ENCODE results near the gene HDAC11.
"Not testable (repeated sequence)": the region's sequence is repeated elsewhere in the genome, so short reads cannot be mapped to it uniquely, and the experiment has no call there.

Gene HDAC11

DNA sequence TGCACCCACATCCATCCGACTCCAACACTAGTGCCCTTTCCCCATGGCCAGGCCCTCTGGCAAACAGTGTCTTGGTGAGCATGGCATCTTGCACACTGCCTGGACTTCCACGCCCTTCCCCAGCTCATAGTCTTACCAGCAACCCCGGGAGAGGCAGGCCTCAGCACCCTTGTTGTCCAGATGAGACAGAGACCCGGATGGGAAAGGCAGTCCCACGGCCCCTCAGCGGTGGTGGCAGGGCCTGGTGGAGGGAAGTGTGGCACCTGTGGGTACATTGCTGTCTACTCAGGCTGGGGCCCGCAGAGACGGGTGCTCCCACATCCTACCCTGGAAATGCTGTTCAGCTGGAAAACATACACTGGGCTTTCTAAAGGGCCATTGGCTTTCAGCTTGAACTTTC lies 28.4 kb downstream of the HDAC11 start:
- no peak for DNase-seq

DNA sequence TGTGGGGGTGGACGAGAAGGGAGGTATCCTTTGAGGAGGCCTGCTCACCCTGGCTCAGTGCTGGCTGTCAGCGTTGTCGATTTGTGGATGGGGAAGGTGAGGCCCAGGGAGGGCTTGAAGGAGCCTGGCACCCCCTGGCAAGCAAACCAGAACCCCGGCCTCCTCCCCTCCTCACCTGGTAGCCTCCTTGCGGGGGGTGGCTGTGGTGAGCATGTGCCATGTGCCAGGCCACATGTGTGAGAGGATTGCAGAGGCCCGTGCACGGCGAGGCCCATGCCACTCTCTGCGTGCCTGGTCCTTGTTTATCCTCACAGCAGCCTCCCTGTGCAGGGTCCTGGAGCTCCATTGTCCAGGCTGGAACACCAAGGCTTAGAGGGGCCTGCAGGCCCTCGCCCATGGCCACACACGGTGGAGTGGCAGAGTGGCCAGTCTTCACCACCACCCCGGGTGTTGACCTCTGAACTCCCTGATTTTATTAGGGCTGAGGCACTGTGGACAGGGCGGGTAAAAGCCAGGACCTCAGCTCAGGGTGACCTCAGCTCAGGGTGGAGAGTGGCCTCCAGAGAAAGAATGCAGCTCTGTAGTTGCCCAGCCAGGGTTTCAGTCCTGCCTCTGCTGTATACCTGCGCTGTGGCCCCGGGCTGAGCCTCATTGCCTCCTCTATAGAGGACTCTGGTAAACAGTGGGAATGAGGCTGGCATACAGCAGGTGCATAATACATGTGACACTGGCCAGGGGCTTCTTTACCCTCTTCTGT lies 29.1 kb downstream of the HDAC11 start:
- no peak for DNase-seq

DNA sequence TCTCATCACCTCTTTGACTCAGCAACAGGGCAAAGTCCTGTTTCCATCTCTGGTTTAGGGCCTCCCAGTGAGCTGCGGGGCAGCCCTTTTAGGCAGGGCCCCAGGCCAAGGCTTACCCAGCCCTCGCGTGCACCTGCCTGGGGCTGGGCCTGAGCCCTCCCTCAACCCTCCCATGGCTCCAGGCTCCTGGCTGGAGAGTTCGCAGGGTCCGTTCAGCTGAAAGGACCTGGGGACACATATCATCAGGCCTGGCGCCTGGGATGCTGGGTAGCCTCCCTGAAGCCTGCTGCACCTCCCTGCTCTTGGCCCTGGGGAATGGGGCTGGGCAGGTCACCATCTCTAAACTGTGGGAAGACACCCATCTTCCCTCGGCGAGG lies 29.7 kb downstream of the HDAC11 start:
- no peak for DNase-seq

DNA sequence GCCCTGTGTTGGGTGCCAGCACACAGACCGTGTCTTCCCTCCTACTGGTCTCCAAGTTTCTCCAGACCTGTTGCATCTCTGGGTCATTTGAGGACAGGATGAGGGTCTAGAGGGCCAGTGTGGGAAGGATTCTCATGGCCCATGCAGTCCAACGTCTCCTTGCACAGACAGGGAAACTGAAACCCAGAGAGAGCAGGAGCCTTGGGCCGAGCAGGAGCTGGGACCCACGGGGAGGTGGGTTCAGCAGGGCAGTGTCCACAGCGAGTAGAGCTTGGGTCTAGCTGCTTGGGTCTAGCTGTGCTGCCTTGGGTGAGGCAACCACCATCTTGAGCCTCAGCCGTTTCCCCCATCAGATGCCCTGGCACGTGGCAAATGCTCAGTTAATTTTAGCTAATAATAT lies 32.3 kb downstream of the HDAC11 start:
- DNase-seq: no peak

DNA sequence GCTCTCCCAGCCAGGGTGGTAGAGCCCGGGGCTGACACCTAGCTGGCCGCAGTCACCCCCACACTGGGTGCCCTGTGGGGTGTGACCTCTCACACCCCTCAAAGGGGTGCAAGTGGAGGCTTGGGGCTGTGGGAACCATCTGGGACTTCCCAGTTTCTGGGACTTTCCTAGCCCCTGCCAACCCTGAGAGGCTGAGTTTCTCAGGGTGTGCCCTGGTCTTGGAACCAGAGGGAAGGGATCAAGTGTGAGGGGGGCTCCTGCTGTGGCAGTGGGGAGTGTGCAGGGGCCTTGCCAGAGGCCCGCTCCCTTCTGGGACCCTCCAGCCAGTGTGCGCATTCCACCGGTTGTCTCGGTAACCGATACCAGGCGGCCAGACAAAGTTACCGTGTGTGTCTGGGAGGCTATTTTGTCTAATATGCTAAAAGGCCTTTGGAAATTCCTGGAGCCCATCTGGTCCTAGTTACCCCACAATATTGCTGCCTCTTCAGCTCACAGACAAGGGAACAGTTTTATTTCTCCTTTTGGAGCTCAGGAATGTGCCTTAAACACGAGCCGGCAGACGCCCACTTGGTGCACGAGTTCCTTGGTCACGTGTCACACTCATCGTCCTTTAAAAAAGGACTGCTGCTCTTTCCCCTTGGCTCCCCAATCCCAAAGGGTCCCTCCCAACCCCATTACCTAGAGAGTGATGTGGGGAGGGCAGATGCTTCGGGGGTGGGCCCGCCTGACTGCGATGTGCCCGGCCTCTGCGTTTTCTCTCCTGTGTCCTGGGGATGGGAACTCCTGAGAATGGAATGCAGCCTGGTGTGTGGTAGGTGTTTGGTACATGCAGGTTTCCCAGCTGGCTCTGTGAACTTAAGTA lies 33.2 kb downstream of the HDAC11 start:
- no peak for DNase-seq

DNA sequence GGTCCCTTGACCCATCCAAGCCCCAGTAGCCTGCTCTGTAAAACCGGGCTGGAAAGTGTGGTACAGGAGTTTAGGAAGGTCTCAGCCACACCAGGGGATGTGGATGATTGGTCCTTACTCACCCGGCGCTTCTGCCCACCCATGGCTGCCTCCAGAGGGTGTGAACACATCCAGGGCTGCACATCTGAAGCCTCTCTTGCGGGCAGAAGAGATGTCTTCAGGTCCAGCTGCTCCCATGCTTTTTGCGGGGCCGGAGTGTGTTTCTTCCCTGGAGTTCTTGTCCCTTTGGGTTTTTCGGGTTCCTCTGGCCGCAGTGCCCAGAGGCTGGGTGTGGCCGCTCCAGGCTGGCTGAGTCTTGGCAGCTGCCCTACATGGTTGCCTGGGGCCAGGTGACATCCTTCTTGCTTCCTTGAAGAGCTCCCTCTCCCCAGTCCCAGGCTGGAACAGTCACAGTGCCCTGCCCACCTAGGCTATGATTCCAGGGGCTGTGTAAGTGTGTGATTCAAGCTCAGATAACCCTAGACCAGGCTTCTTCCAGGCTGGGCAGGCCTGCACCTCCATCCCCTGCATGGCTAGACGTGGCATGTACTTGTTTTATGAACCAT lies 33.9 kb downstream of the HDAC11 start:
- no peak for DNase-seq

DNA sequence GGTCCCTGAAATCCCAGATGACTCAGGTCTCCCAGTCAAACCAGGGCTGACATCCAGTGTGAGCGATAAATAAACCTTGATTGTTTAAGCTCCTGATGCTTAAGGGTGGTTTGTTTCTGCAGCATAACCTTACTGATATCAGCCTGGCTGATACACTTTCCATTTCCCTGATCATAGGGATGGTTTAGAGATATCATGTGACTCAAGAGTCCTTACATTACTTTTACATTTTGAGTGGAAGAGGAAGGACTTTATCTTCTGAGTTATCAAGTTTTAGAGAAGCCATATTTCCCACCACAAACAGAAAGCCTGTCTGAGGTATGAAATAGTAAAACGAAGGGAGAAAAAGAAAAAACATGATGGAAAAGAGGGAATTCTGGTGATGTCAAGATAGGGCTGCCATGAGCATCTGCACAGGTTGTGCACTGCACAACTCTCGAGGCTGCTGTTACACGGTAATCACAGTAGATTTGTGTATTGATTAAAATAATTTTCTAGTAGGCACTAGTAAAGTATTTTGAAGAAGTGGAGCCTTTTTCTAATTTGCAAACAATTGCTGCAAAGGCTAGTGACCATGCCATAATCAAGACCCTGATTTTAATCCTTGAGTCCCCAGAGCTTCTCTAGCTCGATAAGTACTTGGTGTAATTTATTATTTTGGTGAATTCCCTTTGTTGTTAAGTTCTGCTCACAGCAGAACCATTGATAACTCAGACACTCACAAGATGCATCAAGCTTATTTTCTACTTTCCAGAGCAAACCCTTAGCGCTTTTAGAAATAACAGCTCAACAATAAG lies 34.7 kb downstream of the HDAC11 start:
- DNase-seq: no peak

DNA sequence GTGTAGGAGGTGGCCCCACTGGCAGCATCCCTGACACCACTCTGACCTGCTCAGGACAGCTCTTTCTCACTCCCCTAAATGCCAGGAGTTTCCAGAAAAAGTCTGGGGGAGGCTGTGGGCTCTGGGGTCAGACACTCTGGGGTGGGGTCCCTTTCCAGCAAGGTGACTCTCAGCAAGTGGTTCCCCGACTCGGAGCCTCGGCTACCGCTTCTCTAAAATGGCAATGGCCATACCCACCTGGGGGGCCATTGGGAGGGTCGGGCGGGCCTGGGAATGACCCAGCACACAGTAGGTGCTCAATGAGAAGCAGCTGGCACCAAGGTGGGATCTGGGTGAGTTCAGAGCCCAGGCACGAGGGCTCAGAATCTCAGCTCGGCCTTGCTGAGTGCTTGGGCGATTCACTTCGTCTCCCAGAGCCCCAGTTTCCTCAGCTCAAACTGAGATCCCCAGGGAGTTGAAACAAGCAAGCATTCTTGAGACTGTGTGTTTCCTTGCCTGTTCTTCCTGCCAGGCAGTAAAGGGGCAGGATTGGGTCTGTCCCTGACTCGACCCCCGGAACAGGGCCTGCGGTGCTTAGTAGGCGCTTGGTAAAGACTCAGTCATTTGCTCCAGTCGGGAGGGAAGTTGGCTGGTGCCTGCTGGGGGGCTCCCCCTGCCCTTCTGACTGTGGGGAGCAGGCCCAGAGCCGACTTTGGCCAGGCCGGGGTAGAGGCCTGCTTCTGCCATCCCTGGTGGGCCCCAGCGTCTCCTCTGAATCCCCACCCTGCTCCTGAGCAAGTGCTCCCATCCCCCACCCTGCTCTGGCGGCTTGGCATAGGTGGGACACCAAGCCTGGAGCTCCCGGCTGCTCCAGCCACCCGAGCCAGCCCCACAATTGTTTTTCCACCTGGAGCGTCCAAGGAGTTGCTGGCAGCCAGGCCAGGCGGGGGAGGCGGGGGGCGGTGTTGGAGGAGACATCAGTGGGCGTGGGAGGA lies 36.0 kb downstream of the HDAC11 start:
- DNase-seq: no peak

DNA sequence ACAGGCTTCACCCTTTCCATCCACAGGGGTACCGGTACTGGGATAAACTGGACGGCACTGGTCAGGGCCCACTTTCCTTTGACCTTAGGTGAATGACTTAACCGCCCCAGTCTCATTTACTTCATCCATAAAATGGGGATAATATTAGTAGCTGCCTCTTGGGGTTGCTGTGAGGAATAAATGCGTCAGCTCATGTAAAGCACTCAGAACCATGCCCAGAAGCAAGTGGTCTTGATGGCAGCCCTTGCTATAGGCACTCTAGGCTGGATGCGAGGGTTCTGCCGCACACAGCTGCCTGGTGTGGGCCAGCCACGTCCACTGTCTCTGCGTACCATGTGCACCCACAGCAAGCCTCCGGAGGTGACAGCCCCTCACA lies 36.6 kb downstream of the HDAC11 start:
- DNase-seq: no peak

DNA sequence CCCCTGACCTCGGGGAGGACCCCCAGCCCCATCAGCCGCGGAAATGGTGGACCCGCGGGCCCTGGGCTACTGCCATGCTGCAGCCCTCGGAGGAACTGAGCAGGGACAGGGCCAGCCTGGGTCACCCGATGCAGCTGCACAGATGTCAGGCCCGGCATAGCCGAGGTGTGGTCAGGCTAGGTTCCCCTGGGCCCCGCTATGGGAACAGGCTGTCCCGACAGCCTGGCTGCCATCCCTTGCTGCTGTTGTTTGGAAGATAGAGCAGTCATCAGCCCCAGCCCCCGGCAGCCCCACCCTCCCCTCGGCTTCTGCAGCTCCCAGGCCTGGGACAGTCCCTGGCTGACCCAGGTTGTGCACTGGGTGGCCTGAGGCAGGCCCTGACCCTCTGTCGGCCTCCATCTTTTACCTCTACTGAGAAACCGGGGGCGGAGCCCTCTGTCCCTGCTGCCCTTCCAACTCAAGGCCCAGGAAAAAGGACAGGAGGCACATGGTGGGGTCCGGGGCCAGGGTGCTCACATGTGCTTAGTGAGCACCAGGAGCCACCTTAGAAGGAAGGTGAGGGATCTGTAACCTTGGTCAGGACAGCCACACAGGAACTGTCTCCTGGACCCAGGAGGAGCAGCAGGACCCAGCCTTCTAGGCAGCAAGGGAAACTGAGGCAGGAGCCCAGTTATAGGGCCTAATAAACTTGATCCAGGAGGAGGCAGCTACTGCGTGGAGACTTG lies 37.3 kb downstream of the HDAC11 start:
- DNase-seq: no peak

DNA sequence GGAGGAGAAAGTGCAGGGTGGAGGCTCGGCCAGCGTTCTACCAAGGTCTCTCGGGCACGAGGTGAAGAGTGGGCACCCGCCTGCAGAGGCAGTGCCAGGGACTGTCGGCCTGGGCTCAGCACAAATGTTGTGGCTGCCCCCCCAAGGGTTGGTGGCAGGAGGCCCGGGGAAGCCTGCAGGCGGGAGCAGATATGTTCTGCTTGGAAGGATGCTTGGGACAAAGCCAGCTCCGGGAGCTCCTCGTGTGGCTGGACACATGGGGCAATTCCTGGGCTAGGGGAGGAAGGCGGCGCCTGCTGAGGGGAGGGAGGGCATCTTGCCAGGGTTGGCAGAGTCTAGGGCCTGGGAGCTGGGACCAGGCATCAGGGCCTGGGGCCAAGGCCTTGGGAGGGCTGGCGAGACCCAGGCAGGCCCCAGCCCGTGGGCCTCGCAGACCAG lies 38.4 kb downstream of the HDAC11 start:
- DNase-seq: peak in 13 of 14 donors; percentile 16 to 99 (median 76)

DNA sequence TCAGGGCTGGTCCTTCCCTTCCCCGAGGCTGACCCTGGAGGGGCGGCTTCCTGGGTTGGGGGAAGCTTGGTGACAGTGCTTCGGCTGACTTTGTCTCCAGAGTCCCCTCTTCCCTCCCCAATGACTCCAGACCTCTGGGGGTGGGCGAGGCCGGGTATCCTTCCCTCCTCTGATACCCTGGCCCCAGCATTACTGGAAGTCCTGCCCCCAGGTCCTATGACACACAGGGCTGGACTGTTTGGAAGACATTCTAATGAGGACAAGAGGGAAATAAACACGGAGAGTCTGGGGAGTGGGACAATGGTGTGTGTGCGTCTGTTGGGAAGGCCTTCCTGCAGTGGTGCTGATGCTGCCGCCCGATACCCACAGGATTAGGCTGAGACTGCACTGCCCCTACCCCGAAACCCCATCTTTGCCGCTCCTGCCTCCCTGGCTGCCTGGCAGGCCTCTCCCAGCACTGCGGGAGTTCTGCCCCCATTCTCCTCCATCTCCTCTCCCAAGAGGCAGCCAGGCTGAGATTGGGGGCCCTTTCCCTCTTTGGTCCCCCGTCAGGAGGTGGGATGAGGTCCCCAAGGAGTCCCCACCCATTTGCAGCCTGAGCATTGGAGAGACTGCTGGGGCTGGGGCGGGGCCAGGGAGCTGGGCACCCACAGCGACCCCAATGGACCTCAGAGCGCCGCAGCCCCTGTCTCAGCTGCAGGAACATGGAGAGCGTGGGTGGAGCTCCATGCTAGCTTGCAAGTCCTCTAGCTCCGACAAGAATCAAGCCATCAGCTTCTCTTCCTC lies 39.1 kb downstream of the HDAC11 start:
- DNase-seq: no peak

DNA sequence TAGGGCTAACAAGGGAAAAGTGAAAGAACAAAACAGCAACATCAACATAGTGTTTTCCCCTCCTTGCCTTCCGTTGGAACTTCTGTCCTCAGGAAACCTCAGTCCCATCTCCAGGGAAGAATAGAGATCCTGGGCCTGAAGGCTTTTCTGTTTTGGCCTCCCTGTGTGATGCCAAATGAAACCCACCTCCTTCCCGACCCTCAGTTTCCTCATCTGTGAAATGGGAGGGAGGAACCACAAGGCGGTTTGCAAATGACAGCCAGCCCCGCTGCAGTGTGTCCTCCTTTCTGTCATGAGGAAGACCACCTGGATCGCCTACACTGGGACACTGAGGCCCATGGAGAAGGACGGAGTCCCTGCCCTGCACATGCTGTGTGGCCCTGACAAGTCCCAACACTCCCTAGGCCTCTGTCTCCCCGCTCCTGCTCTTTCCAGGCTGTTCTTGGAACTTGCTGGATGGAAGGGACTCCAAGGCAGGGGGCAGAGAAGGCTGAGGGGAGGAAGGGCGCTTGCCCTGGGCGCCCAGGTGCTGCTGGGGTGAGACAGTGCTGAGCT lies 40.3 kb downstream of the HDAC11 start:
- no peak for DNase-seq

DNA sequence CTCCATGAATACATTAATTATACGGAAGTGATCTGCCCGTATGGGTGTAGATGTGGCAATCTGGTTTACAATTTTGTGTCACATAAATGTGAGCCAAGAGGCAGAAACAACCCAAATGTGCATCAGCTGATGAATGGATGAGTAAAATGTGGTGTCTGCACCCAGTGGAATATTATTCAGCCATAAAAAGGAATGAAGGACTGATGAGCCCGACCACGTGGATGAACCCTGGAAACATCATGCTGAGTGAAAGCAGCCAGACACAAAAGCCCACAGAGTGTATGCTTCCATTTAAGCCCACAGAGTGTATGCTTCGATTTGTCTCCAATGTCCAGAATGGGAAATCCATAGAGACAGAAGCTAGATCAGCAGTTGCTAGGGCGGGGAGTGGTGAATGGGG lies 41.2 kb downstream of the HDAC11 start:
- DNase-seq: no peak

DNA sequence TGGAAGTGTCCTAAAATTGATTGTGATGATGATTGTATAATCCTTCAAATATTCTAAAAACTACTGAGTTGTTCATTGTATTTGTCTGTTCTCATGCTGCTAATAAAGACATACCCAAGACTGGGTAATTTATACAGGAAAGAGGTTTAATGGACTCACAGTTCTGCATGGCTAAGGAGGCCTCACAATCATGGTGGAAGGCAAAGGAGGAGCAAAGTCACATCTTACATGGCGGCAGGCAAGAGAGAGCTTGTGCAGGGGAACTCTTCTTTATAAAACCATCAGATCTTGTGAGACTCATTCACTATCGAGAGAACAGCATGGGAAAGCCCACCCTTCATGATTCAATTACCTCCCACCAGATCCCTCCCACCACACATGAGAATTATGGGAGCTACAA lies 41.6 kb downstream of the HDAC11 start:
- not testable (repeated sequence) for DNase-seq

DNA sequence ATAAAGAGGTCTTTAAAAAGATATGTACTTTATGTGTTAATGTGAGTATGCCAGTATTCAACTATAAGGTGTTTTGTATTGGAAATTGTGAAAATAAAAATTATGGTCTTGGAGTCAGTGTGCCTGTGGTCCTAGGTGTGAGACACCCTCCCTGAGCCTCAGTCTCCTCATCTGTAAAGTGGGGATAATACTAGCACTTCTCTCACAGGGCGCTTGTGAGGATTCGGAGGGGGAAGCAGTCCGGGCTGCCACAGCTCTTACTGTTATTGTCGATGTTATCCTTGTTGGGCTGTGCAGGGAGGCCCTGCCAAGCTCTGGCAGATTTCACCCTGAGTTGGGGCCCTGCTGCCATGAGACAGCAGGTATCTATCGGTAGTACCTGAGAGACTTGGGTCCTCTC lies 42.1 kb downstream of the HDAC11 start:
- no peak for DNase-seq

DNA sequence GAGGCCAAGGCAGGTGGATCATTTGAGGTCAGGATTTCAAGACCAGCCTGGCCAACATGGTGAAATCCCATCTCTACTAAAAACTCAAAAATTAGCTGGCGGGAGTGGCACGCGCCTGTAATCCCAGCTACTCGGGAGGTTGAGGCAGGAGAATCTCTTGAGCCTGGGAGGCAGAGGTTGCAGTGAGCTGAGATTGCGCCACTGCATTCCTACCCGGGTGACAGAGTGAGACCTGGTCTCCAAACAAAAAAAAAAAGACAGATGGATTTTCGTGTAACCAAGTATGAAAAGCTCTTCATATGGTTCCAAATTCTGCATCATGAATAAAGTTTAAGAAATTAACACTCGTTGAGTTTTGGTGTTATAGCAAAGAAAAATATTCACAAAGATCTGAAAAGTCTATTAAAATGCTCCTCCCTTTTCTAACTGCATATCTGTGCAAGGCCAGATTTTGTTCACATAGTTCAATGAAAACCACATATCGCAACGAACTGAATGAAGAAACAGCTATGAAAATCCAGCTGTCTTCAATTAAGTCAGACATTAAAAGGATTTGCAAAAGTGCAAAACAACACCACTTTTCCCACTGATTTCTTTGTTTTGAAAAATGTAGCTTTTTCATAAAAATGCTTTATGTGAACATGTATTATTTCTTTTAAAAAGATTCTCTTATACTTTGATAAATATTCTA lies 45.0 kb downstream of the HDAC11 start:
- no peak for DNase-seq

DNA sequence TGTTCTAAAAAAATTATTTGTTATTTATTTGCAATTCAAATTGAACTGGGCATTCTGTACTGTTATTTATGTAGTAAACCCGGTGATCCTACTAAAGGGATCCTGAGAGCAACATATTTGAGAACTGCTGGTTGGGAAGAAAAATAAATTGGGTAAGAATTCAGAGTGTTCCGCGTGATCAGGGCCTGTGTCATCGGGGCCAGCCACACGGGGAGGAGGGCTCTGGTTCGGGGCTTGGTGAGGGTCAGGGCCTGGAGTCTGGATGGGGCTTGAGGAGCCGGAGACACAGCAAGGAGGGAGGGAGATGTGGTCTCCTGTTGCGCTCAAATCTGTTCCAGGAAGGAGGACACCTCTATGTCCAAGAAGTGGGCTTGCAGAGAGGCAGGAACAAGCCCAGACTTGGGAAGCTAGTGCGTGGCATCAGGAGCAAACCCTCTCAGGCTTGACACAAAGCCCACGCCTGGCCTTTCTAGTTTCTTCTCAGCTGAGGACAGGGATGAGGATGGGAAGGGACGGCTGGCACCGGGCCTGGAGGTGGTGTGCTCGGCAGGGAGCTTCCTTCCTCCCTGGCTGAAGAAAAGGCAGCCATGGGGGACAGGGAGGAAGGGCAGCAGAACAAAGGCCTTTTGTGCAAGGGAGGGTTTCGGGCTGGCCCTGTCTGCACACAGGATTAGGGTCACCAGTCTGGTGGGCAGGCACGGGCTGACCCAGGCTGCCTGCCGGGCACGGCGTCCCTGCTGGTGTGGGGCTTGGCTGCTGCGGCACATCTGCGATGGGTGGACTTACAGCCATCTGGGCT lies 45.9 kb downstream of the HDAC11 start:
- no peak for DNase-seq

Data from C1 segment of cervical spinal cord (tissue), 14 donors.